GM23248 (cell line): ENCODE results near the gene UBAC2. TPM values are rescaled to one million over a fixed set of nuclear protein-coding genes. Genes with fewer than 3 reads are reported as not detected.
"Not testable (repeated sequence)": the region's sequence is repeated elsewhere in the genome, so short reads cannot be mapped to it uniquely, and the experiment has no call there.

ENCODE experiments used
- DNase-seq: peaks from one replicate; pipeline ENCODE4 v3.0.0-alpha.2; 2015
- H2AFZ ChIP-seq: fragments of 200-600 bp; sonication (generic); 2 replicates; pipeline ENCODE4 v1.6.1; 2016; ENCODE audit warnings: antibody characterized with exemption
- H3F3A ChIP-seq: fragments of 200-600 bp; sonication (generic); 2 replicates; pipeline ENCODE4 v1.6.1; 2016; ENCODE audit warnings: mild to moderate bottlenecking, antibody characterized with exemption, mixed run types; ENCODE audit not compliant: insufficient read depth
- H3K27ac ChIP-seq: fragments of 200-600 bp; sonication (generic); 2 replicates; pipeline ENCODE4 v1.5.1; 2016; ENCODE audit warnings: mild to moderate bottlenecking
- H3K27me3 ChIP-seq: fragments of 200-600 bp; sonication (generic); replicated peaks from 2 replicates; pipeline ENCODE4 v1.6.1; 2016; ENCODE audit warnings: mild to moderate bottlenecking; ENCODE audit not compliant: insufficient read depth
- H3K36me3 ChIP-seq: fragments of 200-600 bp; sonication (generic); 2 replicates; pipeline ENCODE4 v1.6.1; 2016; ENCODE audit warnings: low read depth, mild to moderate bottlenecking
- H3K4me1 ChIP-seq: fragments of 200-600 bp; sonication (generic); 2 replicates; pipeline ENCODE4 v1.6.1; 2016; ENCODE audit warnings: mild to moderate bottlenecking; ENCODE audit not compliant: insufficient read depth
- H3K4me2 ChIP-seq: fragments of 200-600 bp; sonication (generic); one replicate; pipeline ENCODE4 v1.6.1; 2016; ENCODE audit warnings: mild to moderate bottlenecking; ENCODE audit not compliant: unreplicated experiment
- H3K4me3 ChIP-seq: fragments of 200-600 bp; sonication (generic); 2 replicates; pipeline ENCODE4 v1.5.1; 2016; ENCODE audit warnings: mild to moderate bottlenecking
- H3K79me2 ChIP-seq: fragments of 200-600 bp; sonication (generic); 2 replicates; pipeline ENCODE4 v1.6.1; 2016; ENCODE audit warnings: mild to moderate bottlenecking; ENCODE audit not compliant: insufficient read depth
- H3K9ac ChIP-seq: fragments of 200-600 bp; sonication (generic); 2 replicates; pipeline ENCODE4 v1.6.1; 2016; ENCODE audit warnings: mild to moderate bottlenecking
- H3K9me2 ChIP-seq: fragments of 200-600 bp; sonication (generic); 2 replicates; pipeline ENCODE4 v1.6.1; 2016; ENCODE audit warnings: mixed run types, mild to moderate bottlenecking, moderate library complexity; ENCODE audit not compliant: insufficient read depth
- H3K9me3 ChIP-seq: fragments of 200-600 bp; sonication (generic); one replicate; pipeline ENCODE4 v1.6.1; 2017; ENCODE audit warnings: low read depth
- H4K20me1 ChIP-seq: fragments of 200-600 bp; sonication (generic); 2 replicates; pipeline ENCODE4 v1.6.0; 2016; ENCODE audit not compliant: insufficient read depth
- EZH2 ChIP-seq: fragments of 200-600 bp; sonication (generic); IDR thresholded peaks from 2 replicates; pipeline ENCODE4 v1.6.1; 2018; ENCODE audit warnings: antibody characterized with exemption, mild to moderate bottlenecking; ENCODE audit not compliant: insufficient read depth, poor library complexity, severe bottlenecking
- EZH2phosphoT487 ChIP-seq: fragments of 200-600 bp; sonication (generic); IDR thresholded peaks from 2 replicates; pipeline ENCODE4 v1.6.1; 2018; ENCODE audit warnings: antibody characterized with exemption, moderate library complexity, mild to moderate bottlenecking, low read depth; ENCODE audit not compliant: insufficient read depth
- WGBS, 2 experiments: methylation state at CpG; one replicate each; pipeline ENCODE4 v1.1.6; 2015 to 2017; ENCODE audit warnings: low lambda C conversion rate in 2 of 2, low coverage in 1 of 2; ENCODE audit errors: missing lambda C conversion rate in 2 of 2; 5-methylcytosine and 5-hydroxymethylcytosine counted together
- in situ Hi-C: fragments of 300-500 bp; cut with MboI; formaldehyde crosslinking; loops from 2 replicates; pipeline ENCODE4 v1.15.0; 2020
- polyA plus RNA-seq: library from polyadenylated mRNA; unstranded; fragments of >200 nt; fragmentation: Nextera tagmentation; extraction: Ambion mirVana; gene quantifications from 2 replicates; pipeline ENCODE4 v1.2.1, GENCODE V29; 2016
- total RNA-seq: library from RNA; depleted of rRNA; stranded (reverse); fragments of >200 nt; shearing (Covaris generic); gene quantifications from 2 replicates; pipeline ENCODE4 v1.2.3, GENCODE V29; 2014

Gene UBAC2
- total and polyA plus RNA-seq, 2 experiments from 2014 or later = 66.1 to 95.9 TPM

DNA sequence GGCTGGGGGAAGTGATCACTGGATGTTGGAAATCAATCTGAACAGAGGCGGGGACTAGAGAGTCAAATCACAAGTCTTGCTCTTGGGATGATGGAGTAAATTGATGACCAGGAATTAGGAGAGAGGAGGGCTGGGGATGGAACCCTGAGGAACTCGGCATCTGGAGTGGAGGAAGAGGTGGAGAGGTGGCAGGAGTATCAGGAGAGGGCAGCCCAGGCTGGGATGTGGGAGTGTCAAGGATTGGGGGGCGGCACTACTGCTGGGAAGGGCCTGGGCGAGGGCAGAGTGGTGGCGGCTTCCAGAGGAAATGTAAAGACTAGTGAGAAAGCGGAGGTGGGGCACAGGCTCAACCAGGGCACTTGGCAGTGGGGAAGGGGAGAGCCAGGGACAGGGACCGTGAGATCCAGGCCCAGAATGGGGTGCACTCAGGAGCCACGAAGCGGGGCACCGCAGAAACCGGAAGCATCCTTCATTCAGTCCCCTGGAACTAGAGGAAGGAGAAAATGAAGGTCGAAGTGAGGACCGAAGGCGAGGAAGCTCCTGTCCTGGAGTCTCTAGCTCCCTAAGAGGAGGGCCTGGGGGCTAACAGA, 187.8 kb downstream of the UBAC2 start:
- in situ Hi-C loops = no loop called here
- H3K4me3 ChIP-seq = no peak overlapping the region
- H3K27ac ChIP-seq = no peak overlapping the region
- H3K4me1 ChIP-seq = no peaks in the 10 kb centered on the region
- H3F3A ChIP-seq = no peaks in the 10 kb centered on the region
- H3K9me3 ChIP-seq = no peaks in the 10 kb centered on the region
- H4K20me1 ChIP-seq = no peaks in the 10 kb centered on the region
- no peak overlapping the region for H3K4me2 ChIP-seq
- H3K9me2 ChIP-seq = no peaks in the 10 kb centered on the region
- no peak overlapping the region for H3K9ac ChIP-seq
- no peak for DNase-seq
- no peaks in the 10 kb centered on the region for H3K36me3 ChIP-seq
- no peaks in the 10 kb centered on the region for H3K27me3 ChIP-seq
- H2AFZ ChIP-seq = no peak overlapping the region
- no peak for TF ChIP-seq EZH2
- no peak for TF ChIP-seq EZH2phosphoT487
- no peaks in the 10 kb centered on the region for H3K79me2 ChIP-seq
- WGBS, 2 experiments = 96 to 98% methylated on average over 13 to 14 of the region's 14 CpGs

DNA sequence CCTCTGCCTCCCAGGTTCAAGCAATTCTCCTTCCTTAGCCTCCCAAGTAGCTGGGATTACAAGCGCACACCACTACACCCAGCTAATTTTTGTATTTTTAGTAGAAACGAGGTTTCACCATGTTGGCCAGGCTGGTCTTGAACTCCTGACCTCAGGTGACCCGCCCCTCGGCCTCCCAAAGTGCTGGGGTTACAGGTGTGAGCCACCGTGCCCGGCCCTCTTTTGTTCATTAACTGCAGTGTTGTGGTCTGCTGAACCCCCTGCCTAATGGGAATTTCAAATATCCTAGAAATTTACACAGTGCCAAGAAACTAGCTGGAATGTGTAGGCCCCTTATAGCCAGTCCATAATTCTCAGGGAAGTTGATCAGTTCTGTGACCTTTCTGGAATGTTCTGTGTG, 188.4 kb downstream of the UBAC2 start:
- H3K9ac ChIP-seq, DNase-seq, H4K20me1 ChIP-seq, H3K9me2 ChIP-seq, H3K4me3 ChIP-seq, H3K36me3 ChIP-seq, H3F3A ChIP-seq, H3K4me1 ChIP-seq, H3K27ac ChIP-seq, H3K9me3 ChIP-seq, H2AFZ ChIP-seq, H3K79me2 ChIP-seq, H3K4me2 ChIP-seq, H3K27me3 ChIP-seq, in situ Hi-C loops: not testable (repeated sequence)
- WGBS, 2 experiments = 94 to 98% methylated on average over 6 of the region's 6 CpGs

- no peaks in the 10 kb centered on the region for H3K79me2 ChIP-seq
- H3K4me1 ChIP-seq = no peaks in the 10 kb centered on the region
- TF ChIP-seq EZH2 (no peak), EZH2phosphoT487 (no peak)
- H3K27ac ChIP-seq = no peak overlapping the region
- no peaks in the 10 kb centered on the region for H3K9me3 ChIP-seq
- no peak overlapping the region for H3K4me2 ChIP-seq
- no peaks in the 10 kb centered on the region for H3K27me3 ChIP-seq
- no peaks in the 10 kb centered on the region for H3F3A ChIP-seq
- H2AFZ ChIP-seq = no peak overlapping the region
- DNase-seq = no peak
- H3K36me3 ChIP-seq = no peaks in the 10 kb centered on the region
- in situ Hi-C loops = no loop called here
- 94 to 95% methylated on average over 18 to 19 of the region's 19 CpGs for WGBS, 2 experiments
- no peak overlapping the region for H3K9ac ChIP-seq
- no peaks in the 10 kb centered on the region for H4K20me1 ChIP-seq
- H3K4me3 ChIP-seq = no peak overlapping the region
- H3K9me2 ChIP-seq = no peaks in the 10 kb centered on the region
These were observed 189.1 kb downstream of the UBAC2 start for GRCh38 chr13:99389520-99390304.

- TF ChIP-seq EZH2 = no peak
- no peak for TF ChIP-seq EZH2phosphoT487
- no peak for DNase-seq
These were observed 189.9 kb downstream of the UBAC2 start for GRCh38 chr13:99390601-99391000.

More at GRCh38 chr13:99390601-99391000, 189.9 kb downstream of the UBAC2 start:
- no peak overlapping the region for H3K4me2 ChIP-seq
- no peaks in the 10 kb centered on the region for H3K79me2 ChIP-seq
- in situ Hi-C loops = no loop called here
- H2AFZ ChIP-seq = no peak overlapping the region
- no peaks in the 10 kb centered on the region for H3K4me1 ChIP-seq
- no peaks in the 10 kb centered on the region for H3K9me2 ChIP-seq
- H3K9me3 ChIP-seq = no peaks in the 10 kb centered on the region
- no peak overlapping the region for H3K4me3 ChIP-seq
- H3K9ac ChIP-seq = no peak overlapping the region
- WGBS, 2 experiments = 76 to 80% methylated on average over 12 to 13 of the region's 13 CpGs
- no peak overlapping the region for H3K27ac ChIP-seq
- no peaks in the 10 kb centered on the region for H3F3A ChIP-seq
- H4K20me1 ChIP-seq = no peaks in the 10 kb centered on the region
- no peaks in the 10 kb centered on the region for H3K36me3 ChIP-seq
- no peaks in the 10 kb centered on the region for H3K27me3 ChIP-seq
